WTC11 (cell line): ENCODE data around the gene KIF26A.

Source experiments
- CREB1 ChIP-seq: sonication (generic); formaldehyde crosslinking; IDR thresholded peaks from 2 replicates; pipeline ENCODE4 v1.8.0; 2023; ENCODE audit warnings: mild to moderate bottlenecking, missing genetic modification reagents
- CTCF ChIP-seq: fragments of 200-600 bp; IDR thresholded peaks from 2 replicates; pipeline ENCODE4 v1.8.0; 2022; ENCODE audit warnings: antibody characterized with exemption
- E2F4 ChIP-seq: sonication (generic); formaldehyde crosslinking; IDR thresholded peaks from 2 replicates; pipeline ENCODE4 v1.8.1; 2022; ENCODE audit warnings: low read depth, mild to moderate bottlenecking, moderate library complexity, missing genetic modification reagents, borderline replicate concordance
- NR3C1 ChIP-seq: sonication (generic); formaldehyde crosslinking; conservative IDR thresholded peaks from 2 replicates; pipeline ENCODE4 v1.8.1; 2023; ENCODE audit warnings: low read depth, mild to moderate bottlenecking, missing genetic modification reagents
- SP1 ChIP-seq: sonication (generic); formaldehyde crosslinking; conservative IDR thresholded peaks from 2 replicates; pipeline ENCODE4 v1.8.1; 2022; ENCODE audit warnings: missing genetic modification reagents
- ZNF121 ChIP-seq: sonication (generic); formaldehyde crosslinking; IDR thresholded peaks from 2 replicates; pipeline ENCODE4 v1.8.0; 2023; ENCODE audit warnings: missing genetic modification reagents
- ZNF138 ChIP-seq: sonication (generic); formaldehyde crosslinking; conservative IDR thresholded peaks from 2 replicates; pipeline ENCODE4 v1.8.1; 2022; ENCODE audit warnings: mild to moderate bottlenecking, moderate library complexity, missing genetic modification reagents

DNA sequence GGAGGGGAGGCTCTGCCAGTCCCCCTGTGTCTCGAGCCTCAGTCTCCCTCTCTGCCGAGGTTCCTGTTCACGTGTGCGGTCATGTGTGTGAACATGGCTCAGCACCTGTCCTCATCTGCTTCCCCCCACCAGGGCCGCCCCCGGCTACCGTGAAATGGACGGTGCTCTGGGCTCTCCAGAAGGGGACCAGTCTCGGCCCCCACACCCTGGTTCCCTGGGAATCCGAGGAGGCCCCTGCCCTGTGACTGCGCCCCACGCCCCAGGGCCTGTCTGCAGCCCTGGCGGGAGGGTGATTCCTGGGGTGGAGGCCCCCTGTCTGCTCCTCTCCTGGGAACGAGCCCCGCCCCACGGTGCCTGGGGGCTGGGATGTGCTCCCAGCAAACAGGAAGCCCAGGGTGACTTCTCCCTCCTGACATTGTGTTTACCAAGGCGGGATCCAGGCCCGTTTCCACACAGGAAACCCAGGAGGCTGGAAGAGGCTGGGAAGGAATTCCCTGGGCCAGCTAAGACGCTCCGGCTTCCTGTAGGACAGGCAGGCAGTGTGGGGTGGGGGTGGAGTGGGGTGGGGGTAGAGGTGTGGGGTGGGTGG is 46.6 kb downstream of the KIF26A start:
- no peak for TF ChIP-seq CTCF
- no peak for TF ChIP-seq CREB1 (CRISPR knock-in tag)
- TF ChIP-seq NR3C1 (CRISPR knock-in tag) = no peak
- no peak for TF ChIP-seq E2F4
- TF ChIP-seq ZNF121 (CRISPR knock-in tag) = no peak
- no peak for TF ChIP-seq ZNF138 (CRISPR knock-in tag)
- TF ChIP-seq SP1 = no peak
